ENCODE results near the gene FOXK1. TPM values are rescaled to one million over a fixed set of nuclear protein-coding genes. Genes with fewer than 3 reads are reported as not detected.

Gene FOXK1
- total RNA-seq, 2 donors from 2014 or later: 32.3 to 32.5 TPM

Other genes starting within 250 kb of the FOXK1 start
- 10 to 100 TPM; 38.7 to 51.9 TPM for gene AP5Z1, start 93.3 kb downstream of the FOXK1 start, total RNA-seq
- gene PAPOLB, start 179.7 kb downstream of the FOXK1 start, total RNA-seq: not detected
- gene RADIL, start 201.4 kb downstream of the FOXK1 start, total RNA-seq: under 1 TPM; 0.08 to 0.56 TPM